ENCODE results near the gene MAP3K7. TPM values are rescaled to one million over a fixed set of nuclear protein-coding genes. Genes with fewer than 3 reads are reported as not detected.

MAP3K7 gene
- total RNA-seq, 1 donor from 2014 or later: 31.8 TPM

DNA sequence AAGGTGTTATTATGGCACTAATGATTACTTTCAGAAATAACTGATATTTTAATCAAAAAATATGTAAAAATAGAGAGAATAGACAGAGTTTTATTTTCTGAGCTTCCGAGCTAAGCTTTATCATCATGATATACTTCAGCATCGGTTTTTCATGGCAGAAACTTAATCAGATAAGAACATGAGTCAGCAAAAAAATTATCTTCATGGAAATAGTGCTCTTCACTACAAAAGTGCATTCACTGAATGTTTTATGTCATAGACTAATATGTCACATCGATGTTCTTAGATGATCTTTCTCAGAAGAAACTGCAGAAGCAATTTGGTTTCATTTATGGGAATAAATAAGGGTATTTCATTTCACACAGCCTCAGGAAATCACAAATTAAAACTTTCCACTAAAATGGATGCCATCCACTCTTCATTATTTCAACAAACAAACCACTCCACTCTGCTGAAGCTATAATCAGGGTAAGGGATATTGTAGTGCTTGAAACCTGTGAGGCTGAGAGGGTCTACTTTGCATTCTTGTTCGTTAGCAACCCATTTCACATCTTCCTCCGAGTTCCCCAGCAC lies 10.2 kb upstream of the MAP3K7 start:
- no peak for DNase-seq
- Mint-ChIP-seq H3K9me3 (no peaks in the 10 kb centered on the region), H3K27ac (no peak overlapping the region), H3K4me1 (peaks cover 3% of the 10 kb centered on the region), H3K4me3 (no peak overlapping the region), H3K27me3 (peaks cover 58% of the 10 kb centered on the region), H3K36me3 (ENCODE audit: low read depth) (no peaks in the 10 kb centered on the region)
- intact Hi-C loops (cut with micrococcal nuclease): no loop called here

DNA sequence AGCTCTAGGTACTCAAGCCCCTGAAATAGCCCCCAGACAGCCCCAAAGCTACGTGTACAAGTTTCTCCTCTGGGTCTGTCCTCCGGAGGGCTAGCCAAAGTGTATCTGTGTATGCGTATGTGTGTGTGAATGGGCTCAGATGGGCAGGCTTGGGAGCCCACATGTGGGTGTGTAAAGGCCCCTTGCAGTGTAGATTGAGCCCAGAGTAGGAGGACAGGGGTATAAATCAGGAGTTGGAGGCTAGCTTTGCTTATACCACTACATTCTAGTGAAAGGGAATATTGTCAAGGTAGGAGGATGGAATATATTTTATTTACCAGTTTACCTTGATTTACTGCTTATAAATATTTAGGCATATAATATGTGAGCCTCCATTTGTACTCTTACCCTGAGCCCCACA lies 9.0 kb upstream of the MAP3K7 start:
- intact Hi-C loops (cut with micrococcal nuclease): no loop called here
- Mint-ChIP-seq H3K27me3 (peaks cover 56% of the 10 kb centered on the region), H3K27ac (no peak overlapping the region), H3K4me3 (no peak overlapping the region), H3K9me3 (no peaks in the 10 kb centered on the region), H3K4me1 (peaks cover 3% of the 10 kb centered on the region), H3K36me3 (ENCODE audit: low read depth) (no peaks in the 10 kb centered on the region)
- DNase-seq: peak; percentile 40

DNA sequence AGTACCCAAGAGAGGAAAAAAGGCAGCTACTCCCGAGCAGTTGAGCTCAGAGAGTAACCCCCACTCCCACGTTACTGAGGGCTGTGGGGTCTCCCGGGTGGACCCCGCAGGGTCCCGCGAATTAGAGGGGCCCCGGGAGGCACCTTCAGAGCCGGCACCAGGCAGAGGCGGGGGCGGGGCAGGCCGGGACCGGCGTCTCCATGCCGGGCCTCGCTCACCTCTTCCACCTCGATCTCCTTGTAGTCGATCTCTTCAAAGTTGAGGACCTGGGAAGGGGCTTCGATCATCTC lies 381 bp downstream of the MAP3K7 start:
- no peak for DNase-seq
- Mint-ChIP-seq H3K36me3 (ENCODE audit: low read depth) (peaks cover 7% of the 10 kb centered on the region), H3K9me3 (peaks cover 5% of the 10 kb centered on the region), H3K27me3 (peaks cover 22% of the 10 kb centered on the region), H3K4me3 (peak overlapping the region; percentile 92), H3K4me1 (peaks cover 38% of the 10 kb centered on the region), H3K27ac (peak overlapping the region; percentile 98)
- intact Hi-C loops (cut with micrococcal nuclease): loop anchor here (2.0 to 10.0 kb wide), 7 partner anchors 192 to 1504 kb away; partner anchors contain the start of genes BACH2, LYRM2, MDN1 and PNRC1

DNA sequence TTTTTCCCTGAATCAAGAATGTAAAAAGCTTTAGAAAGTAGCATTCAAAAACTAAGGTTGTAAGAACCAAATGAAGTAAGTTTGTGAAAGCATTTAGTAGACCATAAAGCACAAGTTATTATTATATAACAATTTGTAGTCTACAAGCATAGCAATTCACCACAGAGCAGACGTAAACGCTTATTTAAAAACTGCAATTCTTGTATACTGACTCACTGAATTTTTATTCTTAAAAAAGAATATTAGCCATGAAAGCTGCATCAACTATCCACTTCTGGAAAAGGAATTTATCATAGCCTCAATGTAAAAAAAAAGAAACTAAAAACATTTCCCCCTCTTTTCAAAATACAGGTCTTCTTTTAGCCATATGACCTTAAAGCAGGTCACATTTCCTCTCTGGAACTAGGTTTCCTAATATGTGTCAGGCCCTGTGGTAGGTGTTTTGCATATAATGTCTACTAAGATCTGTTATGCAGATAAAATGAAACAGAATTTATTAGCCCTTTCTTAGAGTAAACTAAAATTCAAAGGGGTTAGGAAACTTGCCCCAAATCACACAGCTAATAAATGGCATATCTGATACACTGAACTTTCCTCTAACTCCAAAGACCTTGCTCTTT lies 2.1 kb downstream of the MAP3K7 start:
- peaks cover 5% of the 10 kb centered on the region for H3K9me3 Mint-ChIP-seq

DNA sequence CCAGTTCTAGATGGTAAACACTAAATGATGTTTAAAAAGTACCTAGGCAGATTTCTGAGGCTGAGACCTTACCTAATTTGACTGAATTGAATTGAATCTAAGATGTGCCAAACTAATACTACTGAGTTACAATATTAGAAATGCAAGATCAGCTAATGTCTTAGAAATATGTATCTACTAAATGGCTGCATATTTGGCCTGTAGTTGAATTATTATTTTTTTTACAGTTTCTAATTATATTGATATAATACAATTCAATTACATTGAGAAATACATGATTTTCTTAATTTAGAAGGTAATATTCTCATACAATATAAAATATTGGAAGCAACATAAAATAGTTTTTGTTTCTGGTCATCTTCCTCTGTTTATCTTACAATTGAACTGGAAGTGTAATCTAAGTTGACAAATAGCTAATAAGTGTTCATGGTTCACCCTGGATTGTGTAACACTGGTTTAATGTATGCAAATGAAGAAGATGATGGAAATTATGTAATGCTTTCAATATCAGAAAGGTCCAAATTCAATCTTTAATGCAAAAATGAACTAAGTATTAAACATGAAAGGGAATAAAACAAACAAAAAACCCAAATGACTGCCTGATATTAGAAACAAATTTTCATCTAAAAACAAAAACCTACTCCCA lies 2.9 kb downstream of the MAP3K7 start:
- peak overlapping the region; percentile 35 for H3K27ac Mint-ChIP-seq
- no peak for DNase-seq
- H3K4me3 Mint-ChIP-seq: peak overlapping the region; percentile 73
- H3K36me3 Mint-ChIP-seq (ENCODE audit: low read depth): peaks cover 7% of the 10 kb centered on the region
- peaks cover 5% of the 10 kb centered on the region for H3K9me3 Mint-ChIP-seq
- peaks cover 13% of the 10 kb centered on the region for H3K27me3 Mint-ChIP-seq
- H3K4me1 Mint-ChIP-seq: peaks cover 40% of the 10 kb centered on the region
- intact Hi-C loops (cut with micrococcal nuclease): loop anchor here (10.0 kb wide), 2 partner anchors 189 to 389 kb away; no protein-coding TSS in a partner anchor

More for the DNA sequence above, 2.1 kb downstream of the MAP3K7 start:
- Mint-ChIP-seq H3K27me3 (peaks cover 17% of the 10 kb centered on the region), H3K36me3 (ENCODE audit: low read depth) (peaks cover 7% of the 10 kb centered on the region), H3K27ac (no peak overlapping the region), H3K4me3 (peak overlapping the region; percentile 73), H3K4me1 (peaks cover 38% of the 10 kb centered on the region)
- intact Hi-C loops (cut with micrococcal nuclease): loop anchor here (5.0 to 10.0 kb wide), 5 partner anchors 190 to 1502 kb away; partner anchors contain the start of genes BACH2, PNRC1 and UBE2J1
- DNase-seq: no peak

DNA sequence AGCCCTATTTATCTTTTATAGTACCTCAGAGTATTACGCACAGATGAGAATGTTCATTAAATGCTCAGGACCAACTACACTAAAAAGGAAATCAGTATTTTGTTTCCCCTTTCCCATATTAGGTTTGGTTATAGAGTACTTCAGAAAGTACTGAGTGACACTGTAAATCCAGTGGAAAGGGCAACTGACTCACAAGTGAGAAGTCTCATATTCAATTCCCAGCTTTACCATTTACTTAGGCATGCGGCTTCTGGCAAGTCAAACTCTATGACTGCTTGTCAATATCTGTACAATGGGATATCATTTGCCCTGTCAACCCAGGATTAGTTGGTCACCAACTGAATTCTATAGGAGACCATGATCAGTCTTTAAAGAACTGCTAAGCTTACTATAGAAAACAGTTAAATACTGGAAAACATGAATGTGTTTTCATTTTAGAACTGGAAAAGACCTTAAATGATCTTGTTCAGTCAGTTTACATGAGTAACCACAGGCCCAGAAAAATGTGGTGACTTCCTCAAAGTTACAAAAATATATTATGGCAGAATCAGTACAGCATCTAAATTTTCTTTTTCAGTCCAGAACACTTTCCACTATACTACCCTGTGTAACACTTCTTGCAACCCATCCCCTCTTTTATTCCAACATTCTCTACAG lies 3.6 kb downstream of the MAP3K7 start:
- DNase-seq: no peak
- peak overlapping the region; percentile 35 for H3K27ac Mint-ChIP-seq
- peak overlapping the region; percentile 10 for H3K4me3 Mint-ChIP-seq
- peaks cover 40% of the 10 kb centered on the region for H3K4me1 Mint-ChIP-seq
- H3K9me3 Mint-ChIP-seq: peaks cover 5% of the 10 kb centered on the region
- peaks cover 7% of the 10 kb centered on the region for H3K36me3 Mint-ChIP-seq (ENCODE audit: low read depth)
- peaks cover 6% of the 10 kb centered on the region for H3K27me3 Mint-ChIP-seq
- intact Hi-C loops (cut with micrococcal nuclease): loop anchor here (10.0 kb wide), 2 partner anchors 189 to 389 kb away; no protein-coding TSS in a partner anchor

DNA sequence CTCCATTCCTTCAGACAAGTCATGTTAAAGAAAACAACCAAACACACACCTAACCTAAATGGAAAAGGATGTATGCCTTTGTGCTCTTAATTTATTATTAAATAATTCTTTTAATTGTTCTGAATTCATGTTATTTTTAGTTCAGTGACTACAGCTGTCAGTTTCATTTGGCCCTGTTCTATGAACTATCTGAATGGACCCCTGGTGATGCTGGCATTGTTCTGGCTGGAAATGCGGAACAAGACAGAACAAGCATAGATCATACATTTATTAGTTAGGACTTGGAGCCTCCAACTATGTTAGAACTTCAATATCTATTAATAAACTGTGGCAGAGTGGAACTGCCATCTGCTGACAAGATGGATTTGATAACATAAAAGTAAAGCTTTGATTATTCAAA lies 5.7 kb downstream of the MAP3K7 start:
- H3K27ac Mint-ChIP-seq: no peak overlapping the region
- H3K4me1 Mint-ChIP-seq: peaks cover 29% of the 10 kb centered on the region
- no peaks in the 10 kb centered on the region for H3K9me3 Mint-ChIP-seq
- no peaks in the 10 kb centered on the region for H3K27me3 Mint-ChIP-seq
- peaks cover 2% of the 10 kb centered on the region for H3K36me3 Mint-ChIP-seq (ENCODE audit: low read depth)
- H3K4me3 Mint-ChIP-seq: no peak overlapping the region
- intact Hi-C loops (cut with micrococcal nuclease): loop anchor here (10.0 kb wide), 2 partner anchors 186 to 386 kb away; no protein-coding TSS in a partner anchor
- DNase-seq: no peak

DNA sequence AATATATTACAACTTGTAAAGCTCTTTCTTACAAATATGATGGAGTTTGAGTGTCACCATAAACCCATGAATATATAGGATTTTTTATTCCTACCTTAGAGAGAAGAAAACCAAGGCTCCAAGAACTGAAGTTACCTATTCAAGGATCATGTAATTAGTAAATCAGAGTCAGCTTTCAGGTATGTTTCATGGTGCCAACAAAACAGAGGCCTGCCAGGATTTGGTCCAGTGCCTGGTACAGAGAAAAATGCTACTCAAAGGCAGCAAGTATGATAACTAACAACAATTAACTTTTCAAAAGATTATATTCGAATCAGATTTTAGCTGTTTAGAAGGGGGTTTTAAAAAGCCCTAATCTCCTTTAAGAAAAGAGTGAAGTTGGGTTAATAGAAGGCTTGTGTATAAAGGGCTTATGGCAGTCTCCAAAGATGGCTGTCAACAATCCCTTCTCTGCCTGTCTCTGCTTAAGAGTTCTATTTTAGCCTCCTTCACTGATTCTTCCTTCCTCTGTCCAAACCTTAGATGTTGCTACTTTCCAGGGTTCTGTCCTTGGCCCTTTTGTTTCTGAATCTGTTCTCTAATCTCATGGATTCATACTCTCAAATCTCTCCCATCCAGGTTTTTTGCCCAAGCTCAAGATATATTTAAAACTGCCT lies 7.8 kb downstream of the MAP3K7 start:
- H3K4me3 Mint-ChIP-seq: no peak overlapping the region
- H3K4me1 Mint-ChIP-seq: peaks cover 19% of the 10 kb centered on the region
- no peak overlapping the region for H3K27ac Mint-ChIP-seq
- no peaks in the 10 kb centered on the region for H3K27me3 Mint-ChIP-seq
- intact Hi-C loops (cut with micrococcal nuclease): no loop called here
- peaks cover 4% of the 10 kb centered on the region for H3K36me3 Mint-ChIP-seq (ENCODE audit: low read depth)
- DNase-seq: no peak
- H3K9me3 Mint-ChIP-seq: no peaks in the 10 kb centered on the region

DNA sequence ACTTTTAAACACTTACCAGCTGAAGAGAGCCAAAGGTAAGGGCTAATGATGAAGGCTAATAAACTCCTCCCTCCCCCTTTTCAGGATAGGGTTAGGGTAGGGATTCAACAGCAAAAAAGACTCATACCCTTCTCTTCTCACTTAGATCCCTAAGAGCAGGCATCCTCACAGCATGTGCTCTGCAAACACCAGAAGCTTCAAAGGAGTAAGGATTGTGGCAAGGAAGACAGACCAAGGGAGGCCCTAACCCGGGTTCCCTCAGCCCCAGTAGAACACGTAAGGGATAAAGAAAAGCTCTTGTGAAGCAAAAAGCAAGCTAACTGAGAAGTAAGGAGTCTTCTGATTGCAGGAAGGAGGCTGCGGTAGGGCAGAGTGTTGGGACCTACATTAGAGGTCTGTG lies 11.6 kb downstream of the MAP3K7 start:
- intact Hi-C loops (cut with micrococcal nuclease): no loop called here
- no peak overlapping the region for H3K27ac Mint-ChIP-seq
- H3K4me3 Mint-ChIP-seq: no peak overlapping the region
- H3K9me3 Mint-ChIP-seq: no peaks in the 10 kb centered on the region
- peaks cover 7% of the 10 kb centered on the region for H3K4me1 Mint-ChIP-seq
- H3K36me3 Mint-ChIP-seq (ENCODE audit: low read depth): peaks cover 9% of the 10 kb centered on the region
- DNase-seq: no peak
- H3K27me3 Mint-ChIP-seq: no peaks in the 10 kb centered on the region

DNA sequence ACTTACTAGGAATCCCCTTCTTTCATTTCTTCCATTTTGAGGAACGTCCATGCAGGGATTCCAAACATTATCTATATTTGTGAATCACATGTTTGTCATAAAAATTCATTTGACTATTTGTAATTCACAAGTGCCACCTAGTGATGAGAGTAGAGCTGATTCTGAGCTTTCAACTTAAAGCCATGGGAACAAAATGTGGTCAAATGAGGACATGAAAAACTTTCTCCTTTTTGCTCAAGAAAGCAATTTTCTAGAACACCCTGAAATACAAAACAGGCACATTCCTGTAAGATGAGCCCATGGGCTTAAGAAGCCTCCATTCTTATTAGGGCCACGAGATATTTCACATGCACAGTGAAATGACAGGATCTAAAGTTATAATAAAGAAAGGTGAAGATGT lies 12.3 kb downstream of the MAP3K7 start:
- no peak overlapping the region for H3K27ac Mint-ChIP-seq
- peaks cover 13% of the 10 kb centered on the region for H3K36me3 Mint-ChIP-seq (ENCODE audit: low read depth)
- peaks cover 7% of the 10 kb centered on the region for H3K4me1 Mint-ChIP-seq
- no peaks in the 10 kb centered on the region for H3K9me3 Mint-ChIP-seq
- H3K4me3 Mint-ChIP-seq: no peak overlapping the region
- intact Hi-C loops (cut with micrococcal nuclease): no loop called here
- DNase-seq: no peak
- H3K27me3 Mint-ChIP-seq: no peaks in the 10 kb centered on the region

DNA sequence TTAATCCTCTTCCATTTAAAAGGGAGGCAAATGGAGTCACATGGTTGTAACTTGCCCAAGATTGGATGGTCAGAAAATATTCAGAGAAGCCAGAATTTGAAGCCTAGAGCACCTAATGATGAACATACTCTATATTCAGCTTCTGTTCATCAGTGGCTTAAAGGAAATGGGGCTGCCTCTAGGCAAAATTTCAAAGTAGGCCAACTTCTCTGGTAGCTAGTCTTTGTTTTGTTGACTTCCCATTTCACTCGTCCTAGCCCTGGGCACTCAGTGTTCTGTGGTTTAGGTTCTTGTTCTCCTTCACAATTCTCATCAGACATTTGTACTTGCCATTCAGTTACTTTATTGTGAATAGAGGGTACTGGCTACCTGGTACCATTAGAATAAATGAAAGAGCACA lies 13.2 kb downstream of the MAP3K7 start:
- intact Hi-C loops (cut with micrococcal nuclease): loop anchor here (1.0 kb wide), 1 partner anchor 39 kb away; no protein-coding TSS in a partner anchor
- no peaks in the 10 kb centered on the region for H3K27me3 Mint-ChIP-seq
- H3K36me3 Mint-ChIP-seq (ENCODE audit: low read depth): peaks cover 19% of the 10 kb centered on the region
- H3K9me3 Mint-ChIP-seq: no peaks in the 10 kb centered on the region
- no peak overlapping the region for H3K4me3 Mint-ChIP-seq
- no peak for DNase-seq
- H3K27ac Mint-ChIP-seq: no peak overlapping the region
- peaks cover 5% of the 10 kb centered on the region for H3K4me1 Mint-ChIP-seq

DNA sequence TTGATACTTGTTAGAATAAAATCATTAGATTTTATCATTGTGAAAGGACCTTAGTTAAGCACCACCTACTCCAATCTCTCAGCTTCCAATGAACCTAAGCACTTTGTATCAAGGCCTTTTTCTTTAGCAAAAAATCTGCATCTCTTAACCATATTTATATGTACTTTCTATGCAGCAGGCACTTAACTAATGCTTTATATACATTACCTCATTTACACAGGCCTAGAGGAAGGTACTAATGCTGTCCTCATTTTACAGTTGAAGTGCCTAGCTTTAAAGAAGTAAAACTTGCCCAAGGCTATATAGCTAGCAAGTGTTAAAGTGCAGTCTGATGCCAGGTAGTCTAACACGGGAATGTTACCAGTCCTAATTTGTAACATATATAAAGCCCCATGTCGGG lies 14.0 kb downstream of the MAP3K7 start:
- H3K4me3 Mint-ChIP-seq: no peak overlapping the region
- no peak for DNase-seq
- no peaks in the 10 kb centered on the region for H3K9me3 Mint-ChIP-seq
- intact Hi-C loops (cut with micrococcal nuclease): loop anchor here (1.0 kb wide), 1 partner anchor 39 kb away; no protein-coding TSS in a partner anchor
- peaks cover 22% of the 10 kb centered on the region for H3K36me3 Mint-ChIP-seq (ENCODE audit: low read depth)
- H3K27me3 Mint-ChIP-seq: no peaks in the 10 kb centered on the region
- H3K27ac Mint-ChIP-seq: no peak overlapping the region
- peaks cover 5% of the 10 kb centered on the region for H3K4me1 Mint-ChIP-seq

DNA sequence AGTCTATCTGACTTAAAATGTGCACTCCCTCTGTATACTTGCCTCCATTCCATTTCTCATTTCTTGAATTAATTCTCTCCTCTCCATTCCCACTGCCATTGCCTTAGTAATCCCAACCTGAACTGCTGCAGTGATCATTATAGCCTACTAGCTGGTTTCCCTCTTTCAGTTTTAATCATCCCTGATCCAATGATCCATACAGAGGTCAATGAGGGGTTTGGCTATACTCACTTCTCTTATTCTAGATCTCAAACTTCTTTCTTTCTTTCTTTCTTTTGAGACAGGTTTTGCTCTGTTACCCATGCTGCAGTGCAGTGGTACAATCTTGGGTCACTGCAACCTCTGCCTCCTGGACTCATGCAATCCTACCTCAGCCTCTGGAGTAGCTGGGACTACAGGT lies 17.6 kb downstream of the MAP3K7 start:
- intact Hi-C loops (cut with micrococcal nuclease): no loop called here
- DNase-seq: no peak
- Mint-ChIP-seq H3K27me3 (no peaks in the 10 kb centered on the region), H3K9me3 (no peaks in the 10 kb centered on the region), H3K36me3 (ENCODE audit: low read depth) (peaks cover 47% of the 10 kb centered on the region), H3K4me1 (peaks cover 2% of the 10 kb centered on the region), H3K27ac (no peak overlapping the region), H3K4me3 (no peak overlapping the region)
